Endometrium (tissue), 2 donors: ENCODE results near the gene IFNGR2.
"Not testable (repeated sequence)": the region's sequence is repeated elsewhere in the genome, so short reads cannot be mapped to it uniquely, and the experiment has no call there.

Experiments used
- FAIRE-seq: peaks from 2 replicates; lab custom pipeline; 2012; peaks lifted over from hg19 to GRCh38; lab: Jason Lieb, UNC
- donor health status: control.
- donor health status: control.

IFNGR2 gene, protein sequence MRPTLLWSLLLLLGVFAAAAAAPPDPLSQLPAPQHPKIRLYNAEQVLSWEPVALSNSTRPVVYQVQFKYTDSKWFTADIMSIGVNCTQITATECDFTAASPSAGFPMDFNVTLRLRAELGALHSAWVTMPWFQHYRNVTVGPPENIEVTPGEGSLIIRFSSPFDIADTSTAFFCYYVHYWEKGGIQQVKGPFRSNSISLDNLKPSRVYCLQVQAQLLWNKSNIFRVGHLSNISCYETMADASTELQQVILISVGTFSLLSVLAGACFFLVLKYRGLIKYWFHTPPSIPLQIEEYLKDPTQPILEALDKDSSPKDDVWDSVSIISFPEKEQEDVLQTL

DNA sequence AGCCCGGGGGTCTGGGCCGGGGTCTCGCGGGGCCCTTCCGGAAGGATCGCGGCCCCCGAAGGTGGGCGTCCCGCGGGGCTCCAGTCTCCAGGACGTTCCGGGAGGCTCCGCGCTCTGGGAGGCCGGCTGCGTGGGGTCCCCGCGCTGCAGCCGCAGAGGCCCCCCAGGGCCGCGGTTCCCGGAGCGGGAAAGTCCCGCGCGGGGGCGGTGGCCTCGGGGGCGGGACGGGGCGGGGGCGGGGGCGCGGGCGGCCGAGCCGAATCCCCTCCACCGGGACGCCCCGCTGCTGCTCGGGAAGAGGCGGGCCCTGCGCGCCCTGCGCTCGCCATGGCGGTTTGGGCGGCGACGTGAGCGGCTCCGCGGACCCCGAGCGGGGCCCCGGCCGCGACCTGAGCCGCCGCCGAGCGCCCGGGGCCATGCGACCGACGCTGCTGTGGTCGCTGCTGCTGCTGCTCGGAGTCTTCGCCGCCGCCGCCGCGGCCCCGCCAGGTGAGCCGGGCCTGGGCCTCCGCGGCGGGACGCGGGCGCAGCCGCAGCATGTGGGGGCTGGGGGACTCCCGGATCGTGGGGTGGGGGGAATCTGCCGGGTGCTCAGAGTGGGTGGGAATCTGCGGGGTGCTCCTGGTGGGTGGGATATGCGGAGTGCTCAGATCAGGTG, at the start of gene IFNGR2:
Gene IFNGR2, plus strand, starts transcription at position 286 of the 658 bp plus-strand sequence. Its CDS starts 131 bp downstream, at position 417.
- no peak for FAIRE-seq

DNA sequence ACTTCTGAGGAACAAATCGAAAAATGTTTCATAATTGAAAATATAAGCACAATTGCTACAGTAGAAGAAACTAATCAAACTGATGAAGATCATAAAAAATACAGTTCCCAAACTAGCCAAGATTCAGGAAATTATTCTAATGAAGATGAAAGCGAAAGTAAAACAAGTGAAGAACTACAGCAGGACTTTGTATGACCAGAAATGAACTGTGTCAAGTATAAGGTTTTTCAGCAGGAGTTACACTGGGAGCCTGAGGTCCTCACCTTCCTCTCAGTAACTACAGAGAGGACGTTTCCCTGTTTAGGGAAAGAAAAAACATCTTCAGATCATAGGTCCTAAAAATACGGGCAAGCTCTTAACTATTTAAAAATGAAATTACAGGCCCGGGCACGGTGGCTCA, 47.9 kb upstream of the IFNGR2 start:
- no peak for FAIRE-seq

DNA sequence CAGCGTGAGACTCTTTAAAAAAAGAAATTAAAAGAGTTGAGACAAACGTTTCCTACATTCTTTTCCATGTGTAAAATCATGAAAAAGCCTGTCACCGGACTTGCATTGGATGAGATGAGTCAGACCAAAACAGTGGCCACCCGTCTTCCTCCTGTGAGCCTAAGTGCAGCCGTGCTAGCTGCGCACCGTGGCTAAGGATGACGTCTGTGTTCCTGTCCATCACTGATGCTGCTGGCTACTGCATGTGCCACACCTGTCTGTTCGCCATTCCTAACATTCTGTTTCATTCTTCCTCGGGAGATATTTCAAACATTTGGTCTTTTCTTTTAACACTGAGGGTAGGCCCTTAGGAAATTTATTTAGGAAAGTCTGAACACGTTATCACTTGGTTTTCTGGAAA, 47.2 kb upstream of the IFNGR2 start:
- FAIRE-seq = no peak

DNA sequence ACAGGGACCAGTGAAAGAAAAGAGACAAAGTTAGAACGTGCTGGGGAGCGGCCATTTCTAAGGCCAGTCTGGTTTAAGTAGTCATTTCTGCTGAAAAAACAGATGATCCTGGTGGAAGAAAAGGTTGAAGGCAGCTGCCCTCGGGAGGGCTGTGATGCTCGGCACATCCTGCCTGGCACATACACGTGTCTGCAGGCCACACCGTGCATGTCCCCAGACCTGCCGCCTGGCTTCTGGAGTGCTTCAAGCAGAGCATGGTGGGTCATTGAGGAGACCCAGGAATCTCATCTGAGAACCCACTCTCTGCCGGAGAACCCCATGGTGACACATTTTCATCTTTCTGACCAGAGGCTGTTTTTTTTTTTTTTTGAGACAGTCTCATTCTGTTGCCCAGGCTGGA, 46.0 kb upstream of the IFNGR2 start:
- FAIRE-seq = no peak

DNA sequence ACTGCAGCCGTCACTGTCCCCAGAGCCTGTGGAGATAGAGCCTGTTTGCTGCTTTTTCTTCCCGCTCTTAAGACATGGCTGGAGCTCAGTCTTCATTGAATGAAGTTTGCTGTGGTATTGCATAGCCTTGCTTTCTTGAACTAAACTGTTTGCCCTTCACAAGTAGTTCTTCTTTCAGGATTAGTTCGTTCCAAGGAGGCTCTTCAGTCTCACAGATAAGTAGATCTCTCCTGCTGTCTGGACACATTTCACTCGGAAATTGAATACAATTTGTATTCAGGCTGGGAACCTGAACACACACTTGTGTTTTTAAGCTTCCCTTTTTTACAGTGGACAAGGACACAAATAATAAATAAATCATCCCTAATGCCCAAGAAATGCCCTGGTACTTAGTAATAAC, 43.8 kb upstream of the IFNGR2 start:
- no peak for FAIRE-seq

DNA sequence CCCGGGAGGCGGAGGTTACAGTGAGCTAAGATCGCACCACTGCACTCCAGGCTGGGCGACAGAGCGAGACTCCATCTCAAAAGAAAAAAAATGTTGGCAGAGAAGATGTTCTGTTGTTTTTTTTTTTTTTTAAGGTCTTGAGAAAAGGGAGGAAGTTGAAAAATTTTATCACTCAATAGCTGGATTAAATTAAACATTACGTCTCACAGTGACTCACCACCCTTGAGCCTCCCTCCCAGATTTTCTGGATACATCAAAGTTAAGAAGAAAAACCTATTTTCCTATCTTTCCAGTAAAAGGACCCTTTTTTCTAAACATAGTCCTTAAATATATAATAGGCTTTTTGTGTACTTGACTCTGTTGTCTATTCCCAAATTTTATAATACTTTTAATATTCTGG, 42.9 kb upstream of the IFNGR2 start:
- peak; percentile 15 for FAIRE-seq

DNA sequence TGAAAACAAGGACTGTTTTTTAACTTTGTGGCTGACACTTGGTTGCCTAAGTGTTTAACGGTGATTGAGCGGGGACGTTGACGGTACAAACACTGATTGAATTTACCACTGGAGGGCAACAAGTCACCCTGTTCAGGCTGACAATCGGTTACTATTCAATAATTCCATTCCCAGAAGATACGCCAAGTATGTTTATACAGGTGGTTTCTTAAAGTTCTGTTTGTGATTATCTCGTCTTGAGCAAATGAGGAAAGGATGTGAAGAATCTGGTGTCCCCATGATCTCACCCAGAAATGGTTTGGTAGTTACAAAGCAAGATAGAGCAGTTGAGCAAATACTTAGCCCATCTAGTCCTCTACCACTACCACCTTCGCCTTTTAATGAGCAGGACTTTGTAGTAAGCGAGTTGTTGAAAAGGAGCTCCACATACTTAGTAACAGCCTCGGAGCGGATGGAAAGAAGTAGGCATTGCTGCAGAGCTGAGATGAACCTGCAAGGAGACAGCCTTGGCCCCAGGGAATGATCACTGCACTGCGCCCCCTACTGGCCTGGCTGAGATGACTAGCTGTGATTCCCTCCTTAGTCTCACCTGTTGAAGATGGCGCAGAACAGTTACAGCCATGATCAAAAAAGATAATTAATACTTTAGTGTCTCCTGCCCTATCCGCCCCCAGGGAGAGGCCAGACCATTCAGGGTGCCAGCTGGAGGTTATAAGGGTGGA, 42.2 kb upstream of the IFNGR2 start:
- no peak for FAIRE-seq

DNA sequence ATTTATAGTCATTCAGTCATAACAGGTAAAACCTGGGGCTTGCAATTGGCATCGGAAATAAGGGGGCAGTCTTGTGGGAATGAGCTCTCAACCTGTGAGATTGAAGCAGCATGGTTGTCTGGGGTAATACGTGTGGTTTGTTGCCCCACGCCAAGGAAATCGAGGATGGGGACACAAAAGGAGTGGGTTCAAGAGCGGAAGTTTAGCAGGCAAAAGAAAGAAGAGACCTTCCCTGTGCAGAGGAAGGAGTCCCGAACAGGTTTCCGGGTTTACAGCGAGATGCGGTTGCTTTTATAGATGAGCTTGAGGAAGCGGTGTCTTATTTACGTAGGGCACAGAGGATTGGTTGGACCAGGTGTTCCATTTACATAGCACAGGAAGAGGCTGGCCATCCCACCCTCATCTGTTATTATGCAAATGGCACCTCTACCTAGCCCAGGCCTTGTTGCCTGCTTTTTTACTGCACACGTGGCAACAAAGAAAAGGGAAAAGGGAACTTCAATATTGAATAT, 41.1 kb upstream of the IFNGR2 start:
- FAIRE-seq = no peak

DNA sequence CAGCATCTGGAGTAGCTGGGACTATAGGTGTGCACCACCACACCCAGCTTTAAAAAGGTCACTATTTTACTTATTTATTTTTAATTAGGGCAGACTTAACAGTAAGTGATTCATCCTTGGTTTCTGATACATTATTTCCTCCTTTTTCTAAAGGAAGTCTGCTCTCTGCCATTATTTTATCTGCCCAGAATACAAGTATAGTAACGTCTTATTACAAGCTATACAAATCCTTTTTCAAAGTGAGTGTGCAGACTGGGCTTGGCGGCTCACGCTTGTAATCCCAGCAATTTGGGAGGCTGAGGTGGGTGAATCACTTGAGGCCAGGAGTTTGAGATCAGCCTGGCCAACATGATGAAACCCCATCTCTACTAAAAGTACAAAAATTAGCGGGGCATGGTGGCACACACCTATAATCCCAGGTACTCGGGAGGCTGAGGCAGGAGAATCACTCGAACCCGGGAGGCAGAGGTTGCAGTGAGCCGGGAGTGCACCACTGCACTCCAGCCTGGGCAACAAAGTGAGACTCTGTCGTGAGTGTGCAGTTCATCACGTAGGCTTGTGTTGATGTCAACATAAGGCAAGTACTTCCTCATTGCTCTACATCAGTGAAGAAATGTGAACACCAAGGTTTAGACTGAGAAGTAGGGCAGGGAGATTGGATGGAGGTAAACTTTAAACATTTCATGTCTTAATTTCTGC, 39.2 kb upstream of the IFNGR2 start:
- FAIRE-seq = not testable (repeated sequence)

DNA sequence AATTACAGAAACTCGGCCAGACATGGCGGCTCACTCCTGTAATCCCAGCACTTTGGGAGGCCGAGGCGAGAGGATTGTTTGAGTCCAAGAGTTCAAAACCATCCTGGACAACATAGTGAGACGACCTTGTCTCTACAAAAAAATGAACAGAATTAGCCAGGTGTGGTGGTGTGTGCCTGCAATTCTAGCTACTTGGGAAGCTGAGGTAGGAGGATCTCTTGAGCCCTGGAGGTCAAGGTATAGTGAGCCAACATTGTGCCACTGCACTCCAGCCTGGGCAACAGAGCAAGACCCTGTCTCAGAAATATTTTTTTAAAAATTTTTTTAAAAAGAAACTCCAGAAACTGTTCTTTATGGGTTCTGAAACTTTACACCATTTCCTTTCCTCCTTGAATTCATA, 38.4 kb upstream of the IFNGR2 start:
- no peak for FAIRE-seq

DNA sequence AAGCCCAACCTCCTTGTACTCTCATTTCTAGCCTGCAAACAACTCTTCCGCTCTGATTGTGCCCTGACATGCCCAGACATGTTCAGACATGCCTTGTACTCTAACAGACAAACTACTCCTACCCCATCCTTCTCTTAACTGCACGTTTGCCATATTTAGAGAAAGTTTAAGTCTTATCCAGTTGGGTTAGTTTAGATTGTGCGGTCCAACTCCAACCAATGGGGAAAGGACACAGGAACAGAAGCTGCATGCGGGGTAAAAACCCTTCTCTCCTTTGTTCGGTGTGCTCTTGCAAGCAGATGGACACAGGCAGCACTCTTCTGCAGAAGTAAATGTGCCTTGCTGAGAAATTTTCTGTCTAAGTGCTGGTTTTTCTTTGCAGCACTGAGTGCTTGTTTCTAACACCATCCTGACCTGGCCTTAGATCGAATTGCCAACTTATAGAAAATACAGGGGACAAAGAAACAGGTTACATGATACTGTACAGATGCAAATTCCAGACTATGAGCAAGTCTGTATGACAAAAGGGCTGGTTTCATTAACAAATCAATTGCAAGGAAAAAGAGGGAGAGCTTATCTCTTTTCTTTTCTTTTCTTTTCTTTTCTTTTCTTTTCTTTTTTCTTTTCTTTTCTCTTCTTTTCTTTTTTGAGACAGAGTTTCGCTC, 35.8 kb upstream of the IFNGR2 start:
- no peak for FAIRE-seq

DNA sequence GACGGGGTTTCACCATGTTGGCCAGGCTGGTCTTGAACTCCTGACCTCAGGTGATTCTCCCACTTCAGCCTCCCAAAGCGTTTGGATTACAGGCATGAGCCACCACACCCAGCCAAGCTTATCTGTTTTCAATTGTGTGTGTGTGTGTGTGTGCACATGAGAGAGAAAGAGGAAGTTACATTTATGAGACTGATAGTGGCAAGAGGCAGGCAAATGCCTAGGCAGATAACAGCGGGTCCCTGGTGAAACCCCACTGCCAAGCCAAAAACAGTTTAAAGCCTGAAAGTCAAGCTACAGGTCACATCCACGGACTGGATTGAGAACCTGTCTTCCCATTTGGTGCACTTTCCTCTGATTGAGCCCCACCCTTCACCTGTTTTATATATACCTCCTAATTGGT, 35.1 kb upstream of the IFNGR2 start:
- no peak for FAIRE-seq

DNA sequence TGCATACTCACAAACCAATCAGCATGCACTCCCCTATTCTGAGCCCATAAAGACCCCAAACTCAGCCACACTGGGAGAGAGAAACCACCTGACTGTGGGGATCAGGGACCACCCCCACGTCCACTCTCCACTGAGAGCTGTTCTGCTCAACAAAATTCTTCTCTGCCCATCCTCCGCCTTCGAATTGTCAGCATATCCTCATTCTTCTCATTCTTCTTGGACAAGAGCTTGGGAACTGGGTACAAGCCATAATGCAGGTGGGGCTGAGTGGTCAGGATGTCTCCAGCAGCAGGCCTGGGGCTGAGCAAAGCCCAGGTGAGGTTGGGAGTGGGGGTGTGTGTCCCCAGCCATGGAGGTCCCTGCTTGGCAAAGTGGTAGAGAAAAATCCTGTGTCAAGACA, 34.6 kb upstream of the IFNGR2 start:
- no peak for FAIRE-seq

DNA sequence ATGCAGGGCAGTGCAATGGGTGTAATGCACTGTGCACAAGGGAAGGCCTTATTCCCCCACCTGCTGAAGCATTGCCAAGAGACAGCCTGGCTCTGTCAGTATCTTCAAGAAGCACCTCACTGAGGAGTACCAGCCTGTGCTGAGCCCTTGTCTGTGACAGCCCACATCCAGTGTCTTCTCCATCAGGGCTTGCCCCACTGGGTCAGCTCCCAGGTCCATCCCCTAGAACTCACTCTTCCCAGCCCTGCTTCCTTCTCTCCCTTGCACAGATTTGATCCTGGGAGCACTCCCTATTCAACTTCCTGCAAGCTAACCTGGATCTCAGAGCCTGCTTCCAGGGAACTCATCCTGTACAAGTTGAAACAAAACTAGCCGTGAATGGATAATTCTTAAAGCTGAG, 33.6 kb upstream of the IFNGR2 start:
- FAIRE-seq = no peak

DNA sequence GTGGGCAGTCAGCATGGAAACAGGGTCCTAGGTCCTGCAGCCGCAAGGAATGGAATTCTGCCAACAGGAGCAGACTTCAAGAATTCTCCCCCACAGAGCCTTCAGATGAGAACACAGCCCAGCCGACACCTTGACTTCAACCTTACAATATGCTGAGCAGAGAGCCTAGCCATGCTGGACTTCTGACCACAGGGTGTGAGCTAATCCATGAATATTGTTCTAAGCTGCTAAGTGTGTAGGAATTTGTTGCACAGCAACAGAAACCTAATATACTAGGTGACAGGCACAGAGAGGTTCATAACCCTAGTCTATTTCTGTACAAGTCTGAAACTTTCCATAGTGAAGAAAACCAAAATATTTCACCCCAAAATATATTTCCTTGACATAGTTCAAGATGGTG, 32.9 kb upstream of the IFNGR2 start:
- no peak for FAIRE-seq

DNA sequence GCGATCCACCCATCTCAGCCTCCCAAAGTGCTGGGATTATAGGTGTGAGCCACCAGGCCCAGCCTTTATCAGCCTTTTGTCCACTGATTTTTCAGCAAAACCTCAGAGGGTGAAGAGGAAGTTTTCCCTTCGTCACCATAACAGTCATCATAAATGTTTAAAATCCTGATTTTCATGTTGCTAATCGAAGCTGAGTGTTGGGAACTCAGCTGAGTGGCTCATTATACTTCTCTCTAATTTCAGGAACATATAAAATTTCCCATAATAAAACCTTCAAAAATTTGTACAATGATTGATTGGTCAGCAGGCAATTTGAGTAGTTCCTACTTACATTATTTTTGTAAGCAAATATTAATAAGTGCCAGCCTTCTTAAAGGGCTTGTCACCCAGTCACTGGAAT, 31.8 kb upstream of the IFNGR2 start:
- FAIRE-seq = no peak

DNA sequence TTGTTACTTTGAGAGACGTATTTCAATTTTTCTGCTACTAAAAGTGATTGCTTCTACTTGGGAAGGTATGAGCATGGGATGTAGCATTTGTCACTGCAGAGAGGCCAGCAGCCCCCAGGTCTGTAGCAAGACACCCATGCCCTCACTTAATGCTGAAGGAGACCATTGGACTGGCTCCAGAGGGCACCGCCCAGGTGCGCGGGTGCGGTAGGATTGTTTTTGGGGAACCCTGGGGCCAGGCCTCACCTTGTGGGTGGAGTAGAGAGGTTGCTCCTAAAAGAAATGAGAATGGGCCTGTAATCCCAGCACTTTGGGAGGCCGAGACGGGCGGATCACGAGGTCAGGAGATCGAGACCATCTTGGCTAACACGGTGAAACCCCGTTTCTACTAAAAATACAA, 30.6 kb upstream of the IFNGR2 start:
- no peak for FAIRE-seq

DNA sequence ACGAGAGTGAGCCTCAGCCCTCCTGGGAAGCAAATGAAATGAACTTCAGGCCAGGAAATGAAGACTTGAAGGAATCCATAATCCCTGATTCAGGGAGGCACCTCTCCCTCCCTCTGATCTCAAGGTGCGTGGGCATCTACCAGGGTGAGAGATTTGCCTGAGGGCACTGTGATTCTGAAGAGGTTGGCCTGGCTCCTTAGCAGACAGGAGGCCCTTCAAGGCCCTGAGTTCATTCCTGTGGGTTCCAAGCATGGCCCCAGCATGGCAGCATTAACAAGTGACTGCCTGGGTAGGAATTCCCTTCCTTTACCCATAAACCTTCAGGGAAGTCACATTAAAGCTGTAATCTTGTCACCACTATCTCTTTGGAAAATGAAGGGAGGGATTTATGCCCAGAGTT, 29.8 kb upstream of the IFNGR2 start:
- no peak for FAIRE-seq

DNA sequence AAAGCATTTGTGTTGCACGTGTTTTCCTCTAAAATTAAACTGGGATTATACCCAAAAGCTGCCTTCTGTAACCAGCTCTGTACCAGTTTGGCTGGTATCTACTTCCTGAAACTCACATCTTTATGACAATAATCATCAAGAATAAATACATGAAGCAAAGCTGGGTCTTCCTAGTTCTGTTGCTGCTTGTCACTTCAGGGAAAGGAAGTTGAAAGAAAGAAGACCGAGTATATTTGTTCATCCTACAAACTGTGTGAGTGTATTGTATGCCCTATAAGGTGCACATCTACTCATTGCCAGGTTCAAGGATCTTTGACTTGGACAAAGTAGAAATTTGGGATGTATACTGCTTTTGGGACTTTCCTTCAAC, 29.1 kb upstream of the IFNGR2 start:
- no peak for FAIRE-seq

DNA sequence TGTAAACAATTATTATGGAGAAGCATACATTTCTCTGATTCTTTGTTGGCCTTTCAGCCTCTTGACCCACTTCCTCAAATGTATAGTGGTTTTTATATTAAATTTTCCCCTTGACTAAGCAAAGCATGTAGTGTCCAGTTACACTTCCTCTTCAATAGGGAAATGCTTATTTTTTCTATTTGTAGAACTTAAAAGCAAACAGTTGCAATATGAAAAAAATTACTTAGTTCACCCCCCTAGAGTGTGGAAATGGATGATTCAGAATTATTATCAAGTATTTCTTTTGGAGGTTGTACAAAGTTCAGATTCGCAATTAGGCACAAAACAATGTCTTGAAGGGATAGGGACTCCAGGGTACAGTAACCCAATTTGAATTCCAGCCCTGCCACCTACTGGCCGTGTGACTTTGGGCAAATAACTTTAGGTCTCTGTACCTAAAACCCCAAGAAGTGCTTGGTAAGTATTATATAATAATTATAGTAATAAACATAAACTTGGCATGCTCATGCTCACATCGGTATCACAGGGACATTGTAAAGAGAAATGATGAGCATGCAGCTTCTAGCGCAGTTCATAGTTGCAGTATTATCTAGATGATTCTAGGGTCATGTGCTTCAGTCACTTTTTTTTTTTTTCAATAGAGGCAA, 28.6 kb upstream of the IFNGR2 start:
- FAIRE-seq = no peak

DNA sequence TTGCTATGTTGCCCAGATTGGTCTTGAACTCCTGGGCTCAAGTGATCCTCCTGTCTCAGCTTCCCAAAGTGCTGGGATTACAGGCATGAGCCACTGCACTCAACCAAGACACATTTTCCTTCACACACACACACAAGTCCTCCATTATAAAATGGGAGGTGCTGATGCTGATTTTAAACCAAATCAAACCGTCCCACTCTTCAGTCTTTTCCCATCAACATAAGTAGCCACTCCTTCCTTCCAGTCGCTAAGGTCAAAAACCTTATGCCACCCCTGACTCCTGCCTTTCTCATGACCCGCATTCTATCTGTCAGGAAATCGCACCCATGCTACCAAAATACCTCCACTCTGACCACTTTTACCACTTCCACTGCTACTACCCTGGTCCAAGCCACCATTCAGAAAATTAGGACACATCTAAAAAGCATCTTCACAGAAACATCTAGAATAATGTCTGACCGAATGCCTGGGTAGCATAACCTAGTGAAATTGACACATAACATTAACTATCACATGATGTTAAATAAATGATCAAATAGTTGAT, 28.0 kb upstream of the IFNGR2 start:
- no peak for FAIRE-seq
